GM18907 (cell line): ENCODE results near the gene POU2AF2.
"Not testable (repeated sequence)": the region's sequence is repeated elsewhere in the genome, so short reads cannot be mapped to it uniquely, and the experiment has no call there.

Experiments used
- ATAC-seq: cut with Tn5 transposase; IDR thresholded peaks from one replicate; pipeline ENCODE4 v1.9.1; 2021; ENCODE audit warnings: mild to moderate bottlenecking, moderate library complexity; ENCODE audit not compliant: unreplicated experiment

The POU2AF2 gene

DNA sequence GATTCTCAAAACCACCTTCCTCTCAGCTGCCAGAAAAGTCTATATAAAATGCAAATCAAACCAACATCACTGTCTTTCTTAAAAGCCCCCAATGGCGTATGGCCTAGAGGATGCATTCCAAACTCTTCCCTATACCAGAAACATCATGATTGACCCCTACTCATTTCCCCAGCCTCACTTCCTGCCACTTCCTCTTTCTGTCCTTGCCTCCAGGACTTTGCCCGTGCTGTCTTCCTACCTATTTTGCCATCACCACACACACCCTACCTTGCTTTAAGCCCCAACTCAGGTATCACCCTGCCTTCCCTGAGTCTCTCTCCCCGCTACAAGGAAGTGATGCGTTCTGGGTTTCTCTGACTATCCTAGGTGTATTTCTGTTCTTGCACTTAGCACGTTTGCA lies 8.1 kb downstream of the POU2AF2 start:
- ATAC-seq: no peak

DNA sequence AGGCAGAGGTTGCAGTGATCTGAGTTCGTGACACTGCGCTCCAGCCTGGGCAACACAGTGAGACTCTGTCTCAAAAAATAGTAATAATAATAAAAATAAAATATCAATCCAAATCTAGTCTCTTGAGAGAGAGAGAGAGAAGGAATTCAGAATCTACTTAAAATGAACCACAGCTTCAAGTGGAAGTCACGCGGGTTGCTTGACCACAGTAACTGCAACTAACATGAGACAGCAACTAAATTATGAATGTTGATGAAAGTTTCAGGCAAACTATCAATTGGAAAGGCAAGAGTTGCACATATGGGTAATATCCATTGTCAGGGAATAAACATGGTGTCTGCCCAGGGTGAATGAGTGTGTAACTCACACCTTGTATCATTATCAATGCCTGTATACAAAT lies 12.5 kb downstream of the POU2AF2 start:
- no peak for ATAC-seq

DNA sequence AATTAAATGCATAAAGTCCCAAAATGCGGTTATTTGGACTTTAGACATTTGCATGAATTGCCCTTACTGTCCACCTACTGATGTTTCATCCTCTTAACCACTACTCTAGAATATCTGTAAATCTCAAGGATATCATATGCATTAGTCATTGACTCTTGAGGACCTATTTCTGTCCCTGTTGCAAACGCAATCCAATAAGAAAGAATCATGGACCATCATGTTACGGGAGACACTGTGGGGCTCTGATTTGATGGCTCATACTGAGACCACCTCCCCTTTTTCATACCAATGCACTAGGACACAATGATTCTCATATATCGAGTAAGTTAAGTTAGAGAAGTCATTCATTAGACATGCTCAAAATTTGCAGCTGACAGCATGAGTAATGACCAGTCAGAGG lies 14.4 kb downstream of the POU2AF2 start:
- no peak for ATAC-seq

DNA sequence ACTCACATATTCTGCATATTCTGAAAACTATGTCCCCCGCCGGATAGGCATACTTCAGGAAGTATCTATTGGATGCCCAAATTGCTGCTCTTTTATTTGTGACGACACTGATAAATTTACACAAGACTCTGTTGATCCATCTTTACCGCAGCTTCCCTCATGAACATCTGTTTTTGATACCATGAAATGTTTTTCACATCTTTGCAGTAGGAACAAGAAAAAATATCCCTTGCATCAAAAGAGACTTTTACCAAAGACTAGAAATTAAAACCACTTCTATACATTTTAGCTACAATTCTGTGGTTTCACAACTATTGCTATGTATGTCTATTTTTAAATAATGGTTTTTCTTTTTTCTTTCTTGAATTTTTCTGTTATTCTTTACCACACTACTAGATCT lies 15.3 kb downstream of the POU2AF2 start:
- ATAC-seq: no peak

DNA sequence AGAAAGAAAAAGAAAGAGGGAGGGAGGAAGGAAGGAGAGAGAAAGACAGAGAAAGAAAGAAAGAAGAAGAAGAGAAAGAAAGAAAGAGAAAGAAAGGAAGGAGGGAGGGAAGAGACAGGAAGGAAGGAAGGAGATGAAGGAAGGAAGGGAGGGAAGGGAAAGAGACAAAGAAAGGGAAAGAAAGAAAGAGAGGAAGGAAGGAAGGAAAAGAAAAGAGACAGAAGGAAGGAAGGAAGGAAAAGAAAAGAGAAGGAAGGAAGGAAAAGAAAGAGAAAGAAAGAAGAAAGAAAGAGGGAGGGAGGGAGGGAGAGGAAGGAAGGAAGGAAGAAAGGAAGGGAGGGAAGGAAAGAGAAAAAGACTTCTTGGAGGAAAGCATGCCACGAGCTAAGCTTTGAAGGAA lies 19.1 kb downstream of the POU2AF2 start:
- ATAC-seq: no peak

DNA sequence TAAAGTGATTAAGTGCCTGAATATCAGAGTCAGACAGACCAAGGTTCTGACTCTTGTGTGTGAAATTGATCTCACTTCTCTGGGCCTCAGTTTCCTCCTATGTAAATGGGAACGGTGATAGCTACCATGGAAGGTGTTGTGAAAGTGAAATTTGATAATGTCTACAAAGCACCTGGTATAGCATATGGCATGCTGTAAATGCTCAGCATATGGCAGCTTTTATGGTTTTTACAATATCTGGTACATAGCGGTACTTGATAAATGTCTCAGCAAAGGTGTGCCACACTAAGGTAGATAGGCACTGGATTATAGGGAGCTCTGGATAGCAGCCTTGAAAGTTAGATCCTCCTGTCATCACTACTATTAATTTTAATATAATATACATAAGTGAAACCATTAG lies 19.9 kb downstream of the POU2AF2 start:
- no peak for ATAC-seq

DNA sequence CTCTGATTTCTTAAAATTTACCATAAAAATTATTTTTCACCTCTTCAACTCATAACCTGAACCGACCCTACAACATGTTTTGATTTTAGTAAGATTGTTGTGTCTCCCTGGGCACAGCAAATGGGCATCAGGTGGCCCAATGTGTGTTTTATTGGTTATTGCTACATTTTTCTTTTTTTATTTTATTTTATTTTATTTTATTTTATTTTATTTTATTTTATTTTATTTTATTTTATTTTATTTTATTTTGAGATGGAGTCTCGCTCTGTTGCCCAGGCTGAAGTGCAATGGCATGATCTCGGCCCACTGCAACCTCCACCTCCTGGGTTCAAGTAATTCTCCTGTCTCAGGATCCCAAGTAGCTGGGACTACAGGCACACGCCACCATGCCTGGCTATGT lies 22.8 kb downstream of the POU2AF2 start:
- not testable (repeated sequence) for ATAC-seq

DNA sequence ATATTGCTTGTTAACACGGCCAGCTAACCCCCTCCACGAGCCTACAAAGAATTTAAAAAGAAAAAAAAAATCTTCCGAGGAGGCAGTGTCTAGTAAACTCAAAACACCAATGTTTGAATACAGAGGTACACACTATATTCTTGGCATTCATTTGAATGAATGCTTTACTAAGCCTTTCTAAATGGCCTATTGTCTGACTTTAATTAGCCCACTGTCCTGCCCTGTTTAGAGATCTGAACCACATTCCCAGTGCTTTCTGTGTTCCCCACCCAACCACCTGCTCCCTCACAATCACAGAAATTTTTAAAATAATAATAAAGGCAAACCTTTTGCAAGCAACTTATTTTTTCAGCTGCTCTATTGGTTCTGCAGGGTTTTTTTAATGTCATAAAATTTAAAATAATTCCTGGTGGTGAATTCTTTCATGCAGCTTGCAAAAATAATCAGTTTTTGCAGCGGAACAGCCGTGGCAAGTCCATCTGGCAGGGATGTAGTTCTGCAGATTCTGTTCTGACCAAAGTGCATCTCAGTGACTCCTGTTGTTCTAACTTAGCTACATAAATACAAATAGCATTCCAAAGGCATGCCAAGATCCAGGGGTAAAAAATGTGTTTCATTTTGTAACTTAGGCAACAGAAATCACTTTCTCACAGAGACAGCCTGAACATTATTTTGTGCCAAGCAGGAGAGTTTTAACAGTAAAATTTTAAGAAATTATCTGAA lies 23.8 kb downstream of the POU2AF2 start:
- no peak for ATAC-seq

DNA sequence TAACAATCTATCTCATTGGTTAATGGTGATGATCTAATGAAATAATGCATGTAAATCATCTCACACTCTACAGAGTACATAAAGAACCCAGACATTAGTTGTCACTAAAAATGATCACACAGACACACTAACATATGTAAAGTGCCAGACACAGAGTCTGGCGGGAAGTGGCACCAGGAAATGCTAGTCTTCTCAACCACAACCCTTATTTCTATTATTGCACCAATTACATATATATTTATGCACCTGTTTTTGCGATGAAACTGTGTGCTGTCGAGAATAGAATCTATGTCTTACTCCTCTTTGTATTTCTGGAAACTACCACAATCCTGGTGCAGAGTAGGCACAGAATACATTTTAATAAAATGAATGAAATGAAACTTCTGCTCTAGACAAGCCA lies 26.9 kb downstream of the POU2AF2 start:
- ATAC-seq: no peak

DNA sequence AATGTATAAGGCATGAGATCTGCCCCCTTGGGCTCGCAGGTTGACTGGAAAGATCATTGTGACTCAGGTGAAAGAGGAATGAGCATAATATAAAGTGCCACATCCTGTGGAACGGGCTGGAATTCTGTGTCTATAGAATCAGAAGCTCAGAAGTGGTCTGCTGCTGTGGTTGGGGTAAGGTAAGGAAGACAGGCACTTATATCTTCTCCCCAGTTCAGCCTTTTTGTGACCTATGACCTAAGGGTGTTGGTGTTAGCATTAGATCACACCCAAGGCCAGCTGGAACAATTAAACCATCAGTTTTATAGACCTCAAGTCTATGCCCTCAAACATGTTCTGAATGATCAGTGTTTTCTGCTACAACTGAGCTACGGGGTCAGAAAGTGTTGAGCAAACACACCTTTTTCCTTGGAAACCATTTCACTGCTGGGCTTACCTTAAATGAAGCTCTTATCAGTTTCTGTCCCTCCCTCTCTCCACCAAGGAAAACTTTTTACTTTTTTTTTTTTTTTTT lies 37.1 kb downstream of the POU2AF2 start:
- no peak for ATAC-seq

DNA sequence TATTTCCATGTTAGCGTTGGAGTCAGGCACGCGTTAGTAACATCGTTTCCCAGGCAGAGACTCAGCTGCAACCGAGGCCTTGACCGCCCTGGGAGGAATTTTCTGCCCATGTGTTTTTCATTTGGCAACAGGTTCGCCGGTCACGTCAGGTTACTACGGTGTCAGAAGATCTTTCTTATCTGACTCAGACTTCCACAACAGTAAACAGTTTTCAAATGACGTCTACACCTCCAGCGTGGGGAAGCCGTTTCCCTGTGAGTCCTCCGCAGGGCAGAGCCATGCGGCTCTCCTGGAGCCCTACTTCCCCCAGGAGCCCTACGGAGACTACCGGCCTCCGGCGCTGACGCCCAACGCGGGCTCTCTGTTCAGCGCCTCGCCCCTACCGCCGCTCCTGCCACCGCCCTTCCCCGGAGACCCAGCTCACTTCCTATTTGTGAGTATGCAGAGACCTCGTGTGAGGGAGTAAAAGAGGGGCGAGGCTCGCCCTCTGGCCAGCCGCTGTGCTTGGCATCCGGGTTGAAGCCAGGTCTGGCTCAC lies 38.5 kb downstream of the POU2AF2 start:
- ATAC-seq: no peak

DNA sequence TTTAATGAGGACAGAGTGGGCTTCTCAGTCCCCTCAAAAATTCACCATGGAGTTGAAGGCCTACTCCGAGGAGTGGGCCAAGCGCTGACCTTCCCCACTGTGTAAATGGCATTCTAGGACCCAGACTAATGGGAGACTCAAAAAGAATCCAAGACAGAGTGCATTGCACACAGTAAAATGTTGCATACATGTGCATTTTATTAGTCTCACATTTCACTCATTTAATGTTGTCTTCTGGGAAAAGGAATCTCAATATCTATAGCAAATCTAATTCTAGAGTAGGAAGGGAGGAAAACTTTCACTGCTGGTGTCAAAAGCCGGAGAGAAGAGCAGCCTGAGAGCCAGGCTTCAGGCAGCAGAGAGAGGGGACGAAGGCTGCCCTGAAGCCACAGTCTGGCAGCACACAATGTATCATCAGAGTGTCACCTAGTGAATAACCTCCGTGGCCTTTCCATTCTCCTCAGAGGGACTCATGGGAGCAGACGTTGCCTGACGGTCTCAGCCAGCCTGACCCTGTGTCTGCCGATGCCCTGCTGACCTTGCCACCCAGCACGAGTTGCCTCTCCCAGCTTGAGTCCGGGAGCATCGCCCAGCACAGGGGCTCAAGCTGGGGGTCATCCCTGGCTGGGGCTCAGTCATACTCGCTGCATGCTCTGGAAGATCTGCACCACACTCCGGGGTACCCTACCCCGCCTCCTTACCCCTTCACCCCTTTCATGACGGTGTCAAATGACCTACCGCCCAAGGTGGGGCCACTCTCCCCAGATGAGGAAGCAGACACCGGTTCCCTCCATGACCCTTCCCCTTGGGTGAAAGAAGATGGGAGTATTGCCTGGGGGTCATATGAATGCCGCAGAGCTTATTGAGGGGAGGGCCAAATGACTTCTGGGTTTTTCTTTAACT lies 39.9 kb downstream of the POU2AF2 start:
- ATAC-seq: no peak

DNA sequence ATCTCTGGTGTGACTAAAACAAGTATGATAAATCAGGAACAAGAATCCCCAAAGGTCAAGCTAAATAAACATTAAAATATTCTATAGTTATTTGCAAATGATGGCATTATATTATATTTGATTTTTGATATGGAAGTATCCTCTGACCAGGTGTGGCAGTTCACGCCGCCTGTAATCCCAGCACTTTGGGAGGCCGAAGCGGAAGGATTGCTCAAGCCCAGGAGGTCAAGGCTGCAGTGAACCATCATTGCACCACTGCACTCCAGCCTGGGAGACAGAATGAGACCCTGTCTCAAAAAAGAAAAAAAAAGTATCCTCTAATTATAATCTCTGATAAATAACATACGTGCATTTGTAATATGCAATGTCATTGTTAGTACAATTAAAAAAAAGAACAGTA lies 46.2 kb downstream of the POU2AF2 start:
- ATAC-seq: no peak

DNA sequence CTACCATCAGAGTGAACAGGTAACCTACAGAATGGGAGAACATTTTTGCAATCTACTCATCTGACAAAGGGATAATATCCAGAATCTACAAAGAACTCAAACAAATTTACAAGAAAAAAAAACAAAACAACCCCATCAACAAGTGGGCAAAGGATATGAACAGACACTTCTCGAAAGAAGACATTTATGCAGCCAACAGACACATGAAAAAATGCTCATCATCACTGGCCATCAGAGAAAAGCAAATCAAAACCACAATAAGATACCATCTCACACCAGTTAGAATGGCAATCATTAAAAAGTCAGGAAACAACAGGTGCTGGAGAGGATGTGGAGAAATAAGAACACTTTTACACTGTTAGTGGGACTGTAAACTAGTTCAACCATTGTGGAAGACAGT lies 46.9 kb downstream of the POU2AF2 start:
- not testable (repeated sequence) for ATAC-seq

DNA sequence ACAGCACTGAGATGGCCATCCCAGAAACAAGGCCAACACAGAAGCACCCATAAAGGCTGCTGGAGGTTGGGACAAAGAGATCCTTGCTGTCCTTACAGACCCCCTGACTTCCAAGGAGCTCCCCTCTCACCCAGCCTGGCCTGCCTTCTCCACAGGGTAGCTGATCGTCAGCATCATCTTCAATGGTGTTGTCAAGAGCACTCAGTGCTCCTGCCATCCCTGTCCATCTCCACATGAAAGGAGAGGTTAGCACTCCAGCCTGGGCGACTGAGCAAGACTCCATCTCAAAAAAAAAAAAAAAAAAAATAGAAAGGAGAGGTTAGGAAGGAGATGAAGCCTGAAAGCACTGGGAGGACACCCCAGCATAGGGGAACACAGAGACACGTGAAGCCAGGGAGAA lies 50.7 kb downstream of the POU2AF2 start:
- ATAC-seq: no peak

DNA sequence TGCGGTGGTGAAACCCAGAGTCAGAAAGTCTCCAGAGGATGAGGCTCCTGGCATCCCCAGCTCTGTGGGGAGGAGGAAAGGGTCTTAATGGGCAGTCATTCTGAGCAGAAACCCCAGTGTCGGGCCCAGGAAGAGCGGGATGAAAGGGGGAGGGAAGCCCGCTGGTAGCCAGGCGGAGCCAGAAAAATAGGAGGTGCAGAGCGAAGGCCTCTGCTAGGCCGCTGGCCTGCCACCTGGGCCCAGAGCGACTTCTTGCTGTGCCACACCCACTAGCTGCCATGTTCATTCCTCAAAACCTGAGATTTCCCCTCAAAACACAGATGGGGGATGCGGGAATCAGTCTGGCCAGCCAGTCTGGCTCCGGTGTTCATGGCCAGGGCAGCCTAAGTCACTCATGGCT lies 52.2 kb downstream of the POU2AF2 start:
- no peak for ATAC-seq

DNA sequence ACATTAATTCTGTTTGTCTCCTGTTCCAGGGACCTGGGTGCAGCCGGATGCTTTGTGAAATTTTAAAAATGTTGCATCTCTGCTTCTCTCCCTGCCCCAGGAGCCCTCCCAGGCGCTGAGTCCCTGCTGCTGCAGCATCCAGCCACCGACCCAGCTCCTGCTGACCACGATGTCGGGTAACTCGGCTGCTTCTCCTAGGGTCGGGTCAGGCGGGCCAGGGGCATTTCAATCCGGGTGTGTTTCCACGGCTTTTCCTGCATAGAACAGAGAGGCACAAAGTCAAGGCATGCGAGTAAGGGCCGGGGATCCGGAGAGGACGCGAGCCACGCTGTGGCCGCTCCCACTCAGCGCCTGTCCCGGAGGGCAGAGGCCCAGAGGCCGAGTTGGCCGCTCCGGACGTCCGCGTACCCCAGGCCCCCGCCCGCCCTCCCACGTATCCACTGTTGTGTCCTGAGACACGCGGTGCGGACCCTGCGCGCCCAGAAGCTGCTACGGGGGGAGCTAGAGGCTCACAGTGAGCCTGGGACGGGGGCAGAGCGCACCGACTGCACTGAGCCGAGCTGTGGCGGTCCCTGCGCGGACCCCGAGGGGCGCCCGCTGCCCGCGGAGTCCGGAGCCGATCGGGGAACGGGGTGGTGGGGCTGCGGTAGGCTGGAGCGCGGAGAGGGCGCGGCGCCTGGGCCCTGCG lies 53.0 kb downstream of the POU2AF2 start, which contains the start of gene POU2AF3:
Gene POU2AF3 (plus strand): TSS at position 134 of the 688 bp plus-strand sequence. CDS start 36 bp downstream, at position 170.
- peak; percentile 25 for ATAC-seq

DNA sequence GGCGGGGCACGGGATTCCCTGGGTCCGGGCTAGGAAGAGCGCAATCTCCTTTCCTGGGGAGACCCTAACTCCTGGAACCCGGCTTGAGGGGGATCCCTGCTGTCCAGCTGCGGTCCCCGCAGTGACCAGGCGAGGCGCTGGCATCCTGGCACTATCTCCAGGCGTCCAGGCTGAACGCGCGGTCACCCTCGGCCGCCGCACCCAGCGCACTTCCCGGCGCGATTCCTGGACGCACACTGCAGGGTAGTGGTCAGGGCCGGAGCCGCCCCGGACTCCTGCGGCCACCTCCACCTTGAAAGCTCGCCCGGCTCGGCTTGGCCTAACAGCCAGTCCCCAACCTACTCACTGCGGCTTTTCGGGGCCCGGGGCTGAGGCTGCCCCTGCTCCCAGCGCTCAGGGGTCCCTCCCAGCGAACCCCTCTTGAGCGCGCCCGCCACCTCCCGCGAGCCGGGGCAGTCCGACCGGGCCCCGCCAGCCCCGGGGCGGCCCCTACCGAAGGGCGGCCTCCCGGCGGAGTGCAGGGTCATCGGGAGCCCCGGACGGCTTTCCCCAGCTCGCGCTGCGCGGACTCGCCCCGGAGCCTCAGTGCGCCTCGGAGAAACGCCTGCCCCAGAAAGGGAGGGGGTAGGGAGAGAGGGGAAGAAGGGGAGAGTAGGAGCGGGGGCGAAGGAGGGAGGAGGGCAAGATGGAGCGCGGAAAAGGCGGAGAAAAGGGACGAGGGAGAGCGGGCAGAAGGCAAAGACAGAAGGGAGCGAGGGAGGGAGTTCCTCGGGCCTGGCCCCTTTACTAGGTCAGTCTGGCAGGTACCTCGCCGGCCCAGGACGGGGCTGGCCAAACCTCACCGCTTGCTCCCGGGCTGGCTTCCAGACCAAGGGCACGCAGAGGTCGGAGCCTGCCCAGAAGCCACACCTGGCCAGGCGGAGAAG lies 53.8 kb downstream of the POU2AF2 start:
- ATAC-seq: peak; percentile 58

DNA sequence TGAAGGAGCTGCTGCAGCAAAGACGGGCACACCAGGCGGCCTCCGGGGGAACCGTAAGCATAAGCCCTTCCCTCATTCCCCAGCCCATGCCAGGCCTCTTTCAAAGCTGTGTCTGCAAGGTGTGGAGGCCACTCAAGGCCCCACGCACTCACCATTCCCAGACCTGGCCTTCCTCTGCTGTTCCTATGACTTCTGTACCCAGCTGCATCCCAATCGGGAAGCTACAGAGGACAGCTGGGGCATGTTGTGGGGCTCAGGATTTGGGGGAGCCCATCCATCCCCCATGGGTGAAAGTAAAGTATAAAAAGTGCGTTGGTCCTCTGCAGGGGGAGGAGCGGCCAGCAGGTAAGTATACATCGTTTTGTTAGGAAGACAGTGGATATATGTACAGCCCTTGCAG lies 55.0 kb downstream of the POU2AF2 start:
- ATAC-seq: no peak
